GM21717 (cell line): Measurements from ENCODE around the gene EPHA8.

Experiments
- ATAC-seq: cut with Tn5 transposase; IDR thresholded peaks from one replicate; pipeline ENCODE4 v1.9.1; 2021; ENCODE audit warnings: mild to moderate bottlenecking, moderate library complexity; ENCODE audit not compliant: unreplicated experiment

Gene EPHA8

DNA sequence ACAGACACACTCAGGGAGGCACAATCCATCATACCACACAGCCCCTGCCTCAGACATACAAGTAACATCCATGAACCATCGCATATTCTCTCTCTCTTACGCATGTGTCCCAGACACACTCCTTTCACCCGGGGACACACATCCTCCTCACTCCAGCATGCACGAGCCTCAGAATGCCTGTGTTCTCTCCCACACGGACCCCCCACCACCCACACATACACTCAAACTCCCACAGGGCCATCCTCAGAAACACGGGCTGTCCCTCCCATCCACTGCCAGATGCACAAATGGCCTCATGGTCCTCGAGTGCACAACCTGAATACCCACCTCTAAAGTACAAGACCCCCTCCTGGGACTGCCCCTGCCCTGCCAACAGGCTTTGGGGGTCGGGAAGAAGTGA is 78.0 kb downstream of the EPHA8 start:
- no peak for ATAC-seq

DNA sequence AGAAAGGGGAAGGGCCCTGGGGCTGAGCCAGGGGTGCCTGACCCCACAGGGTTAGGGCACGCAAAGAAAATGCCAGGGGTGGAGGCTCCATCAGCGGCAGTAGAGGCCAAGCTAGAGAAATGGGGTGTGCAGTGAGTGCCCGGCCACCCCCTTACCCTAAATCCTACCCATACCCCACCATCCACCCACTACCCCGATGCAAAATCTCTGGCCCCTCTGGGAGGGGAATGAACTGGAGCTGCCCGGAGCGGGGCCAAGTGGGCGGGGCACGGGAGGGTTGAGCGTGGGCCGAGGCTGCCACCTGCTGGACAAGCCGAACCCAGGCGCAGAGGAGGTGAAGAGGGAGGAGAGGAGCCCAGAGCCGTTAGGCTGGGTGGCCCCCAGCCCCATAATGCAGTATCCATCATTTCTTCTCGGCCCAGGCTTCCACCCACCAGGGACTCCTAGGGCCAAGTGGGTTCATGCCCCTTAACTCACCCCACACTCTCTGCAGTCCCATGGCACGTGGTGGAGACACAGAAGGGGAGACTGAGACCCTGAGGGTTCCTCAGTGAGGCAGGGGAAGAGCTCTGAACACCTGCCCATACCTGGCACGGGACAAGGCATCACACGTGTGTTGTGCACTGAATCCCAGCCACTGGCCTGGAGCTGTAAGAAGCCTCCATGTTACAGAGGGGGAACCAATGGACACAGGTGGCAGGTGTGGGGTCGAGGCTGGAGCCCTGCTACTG is 78.8 kb downstream of the EPHA8 start:
- ATAC-seq: no peak

DNA sequence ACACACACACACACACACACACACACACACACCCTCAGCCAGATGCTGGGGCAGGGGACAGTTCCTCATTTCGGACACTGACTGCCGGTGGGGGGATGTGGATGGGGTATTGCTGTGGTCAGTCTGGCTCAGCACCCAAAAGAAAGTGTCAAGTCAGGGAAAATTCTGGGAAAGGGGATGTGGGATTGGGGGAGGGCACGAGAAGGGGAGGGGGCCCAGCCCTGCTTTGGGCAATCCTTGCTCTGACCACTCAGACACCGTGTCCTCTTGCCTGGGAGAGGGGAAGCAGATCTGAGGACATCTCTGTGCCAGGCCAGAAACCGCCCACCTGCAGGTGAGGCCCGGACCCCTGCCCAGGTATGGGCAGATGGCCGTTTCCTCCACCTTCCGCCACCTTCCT is 80.1 kb downstream of the EPHA8 start, which contains the start of gene C1QC:
Gene C1QC, plus strand, starts transcription at position 253 of the 400 bp plus-strand sequence. CDS start 391 bp downstream, outside the sequence.
- no peak for ATAC-seq

DNA sequence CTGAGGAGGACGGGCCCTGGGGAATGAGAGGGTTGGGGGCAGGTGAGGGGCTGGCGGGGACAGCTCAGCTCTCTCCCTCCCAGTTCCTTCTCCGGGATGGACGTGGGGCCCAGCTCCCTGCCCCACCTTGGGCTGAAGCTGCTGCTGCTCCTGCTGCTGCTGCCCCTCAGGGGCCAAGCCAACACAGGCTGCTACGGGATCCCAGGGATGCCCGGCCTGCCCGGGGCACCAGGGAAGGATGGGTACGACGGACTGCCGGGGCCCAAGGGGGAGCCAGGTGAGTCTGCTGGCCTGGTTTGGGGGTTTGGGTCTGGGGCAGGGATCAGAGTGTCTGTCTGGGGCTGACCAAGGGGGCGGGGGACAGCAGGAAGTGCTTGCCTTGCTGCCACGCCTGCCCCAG is 80.6 kb downstream of the EPHA8 start:
- no peak for ATAC-seq

DNA sequence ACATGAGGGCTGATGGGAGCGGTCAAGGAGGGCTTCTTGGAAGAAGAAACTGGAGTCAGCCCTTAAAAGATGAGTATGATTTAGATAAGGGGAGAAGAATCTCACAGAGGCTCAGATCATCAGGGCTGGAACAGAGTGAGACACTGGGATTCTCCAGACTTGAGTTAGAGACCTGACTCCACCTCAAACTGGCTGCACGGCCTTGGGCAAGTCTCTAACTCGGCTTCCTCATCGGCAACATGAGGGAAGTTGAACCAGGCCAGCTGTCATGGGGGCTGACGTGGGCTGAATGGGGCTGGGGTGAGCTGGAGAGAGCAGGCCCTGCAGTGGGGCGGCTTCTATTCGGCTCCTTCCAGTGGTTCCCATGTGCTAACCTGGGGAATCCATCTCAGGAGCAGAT is 82.6 kb downstream of the EPHA8 start:
- ATAC-seq: no peak

DNA sequence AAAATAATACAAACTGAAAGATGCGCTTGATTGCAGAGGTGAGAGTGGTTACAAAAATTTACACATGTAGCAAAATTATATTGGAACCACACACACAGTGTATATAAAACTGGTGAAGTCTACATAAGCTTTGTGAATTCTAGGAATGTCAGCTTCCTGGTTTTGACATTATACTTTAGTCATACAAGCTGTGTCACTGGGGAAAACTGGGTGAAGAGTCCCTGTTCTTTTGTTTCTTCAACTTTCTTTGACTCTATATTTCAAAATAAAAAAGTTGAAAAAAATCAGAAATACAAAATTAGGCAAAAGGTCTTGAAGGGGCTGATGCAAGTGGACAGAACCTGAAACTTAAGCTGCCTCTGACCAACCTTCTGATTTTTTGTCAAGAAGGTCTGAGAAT is 83.1 kb downstream of the EPHA8 start:
- ATAC-seq: no peak

DNA sequence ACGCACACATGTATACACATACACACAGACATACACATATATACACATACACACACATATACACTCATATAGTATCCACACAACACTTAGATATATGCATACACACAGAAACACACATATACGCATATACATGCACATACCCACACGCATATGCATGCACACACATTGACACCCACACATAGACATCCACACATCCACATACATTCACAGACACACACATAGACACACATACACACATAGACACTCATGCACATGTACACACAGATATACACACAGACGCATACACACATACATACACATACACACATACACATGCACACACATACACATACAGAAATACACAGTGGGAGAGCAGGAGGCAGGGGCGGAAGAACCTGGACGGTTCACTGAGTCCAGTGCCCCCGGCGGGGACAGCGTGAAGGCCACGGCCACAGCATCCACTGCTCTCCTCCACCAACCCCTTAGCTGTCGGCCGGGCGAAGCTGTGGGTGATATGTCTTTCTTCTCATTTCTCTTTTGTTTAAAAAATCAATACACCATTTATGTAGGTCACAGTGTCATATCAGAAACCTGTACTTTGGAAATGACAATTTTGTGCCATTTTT is 86.9 kb downstream of the EPHA8 start:
- ATAC-seq: no peak

DNA sequence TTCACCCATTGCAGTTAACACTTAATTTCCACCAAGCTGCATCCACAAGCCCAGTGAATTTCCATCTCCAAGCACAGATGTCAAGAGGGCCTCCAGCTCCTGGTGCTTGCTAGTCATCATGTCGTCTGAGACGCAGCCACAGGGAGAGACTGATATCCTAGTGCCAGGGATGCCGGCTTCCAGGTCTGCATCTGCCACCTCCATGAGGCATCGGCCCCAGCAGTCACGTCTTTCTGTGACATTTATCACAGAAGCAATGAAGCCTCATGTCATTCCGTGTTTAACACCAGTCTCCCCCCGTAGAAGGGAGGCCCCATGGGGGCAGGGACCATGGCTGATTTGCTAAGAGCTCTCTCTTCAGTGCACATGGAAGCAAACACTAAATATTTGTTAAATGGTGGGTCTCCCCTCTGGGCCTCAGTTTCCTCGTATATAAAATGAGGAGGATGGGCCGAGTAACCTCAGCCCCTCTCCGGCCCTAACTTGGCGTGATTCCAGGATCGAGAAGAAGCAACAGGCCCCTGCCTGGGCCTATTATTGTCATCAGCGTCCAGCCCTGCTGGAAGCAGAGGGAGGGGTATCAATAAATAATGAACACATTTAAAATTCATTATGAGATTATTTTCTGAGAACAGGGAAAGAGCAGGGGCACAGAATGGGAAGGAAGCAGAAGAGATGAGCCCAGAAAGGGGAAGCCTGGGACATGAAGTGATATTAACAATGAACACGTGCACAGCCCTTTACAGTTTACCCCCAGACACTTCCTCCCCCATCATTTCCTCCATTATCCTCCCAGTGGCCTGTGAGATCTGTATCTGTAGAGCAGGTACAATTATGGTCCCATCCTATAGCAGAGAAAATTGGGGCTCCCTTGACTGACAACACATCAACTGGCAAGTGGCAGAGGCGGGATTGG is 88.9 kb downstream of the EPHA8 start:
- ATAC-seq: no peak

DNA sequence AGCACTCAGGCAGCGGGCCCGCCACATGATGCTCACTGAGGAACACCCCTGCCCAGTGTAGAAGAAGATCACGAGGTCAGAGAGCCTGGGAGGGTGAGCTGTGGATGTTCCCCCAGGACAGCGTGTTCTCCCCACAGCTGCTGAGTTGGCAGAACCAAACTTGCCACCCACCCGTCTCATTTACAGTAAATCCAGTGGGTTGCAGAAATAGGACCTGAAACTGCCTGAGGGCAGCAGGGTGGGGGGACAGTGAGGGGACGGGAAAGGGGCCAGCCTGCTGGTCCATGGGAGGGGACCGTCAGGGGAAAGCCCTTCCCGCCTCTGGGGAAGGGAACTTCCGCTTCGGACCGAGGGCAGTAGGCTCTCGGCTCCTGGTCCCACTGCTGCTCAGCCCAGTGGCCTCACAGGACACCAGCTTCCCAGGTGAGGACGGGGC is 89.6 kb downstream of the EPHA8 start, which contains the start of gene C1QB:
Gene C1QB, plus strand, starts transcription at position 356 of the 436 bp plus-strand sequence. CDS start 6,227 bp downstream, outside the sequence.
- no peak for ATAC-seq
